T-cell (primary cell): ENCODE measurements around the gene SELENOO. TPM values are rescaled to one million over a fixed set of nuclear protein-coding genes. Genes with fewer than 3 reads are reported as not detected.
"Not testable (repeated sequence)": the region's sequence is repeated elsewhere in the genome, so short reads cannot be mapped to it uniquely, and the experiment has no call there.

Experiments
- ATAC-seq, 4 experiments: fragments of 200-7000 bp in 3 of 4; fragments of 150-1000 bp in 1 of 4; cut with Tn5 transposase; replicated peaks in 1 of 4; 1 replicate in 3 of 4; 2 replicates in 1 of 4; pipeline ENCODE4 v1.10.0; 2021; ENCODE audit warnings: moderate library complexity in 3 of 4, mild to moderate bottlenecking in 2 of 4, moderate number of reproducible peaks in 1 of 4
- CTCF ChIA-PET, 2 donors: fragments of 300-600 bp; sonication (Branson Sonifier 250); formaldehyde crosslinking; loops; one replicate each; lab custom pipeline; 2022; ENCODE audit warnings: antibody characterized with exemption in 2 of 2; lab: Charles Lee
- POLR2A ChIA-PET, 2 donors: fragments of 300-600 bp; sonication (Branson Sonifier 250); formaldehyde crosslinking; loops; one replicate each; lab custom pipeline; 2022; ENCODE audit warnings: antibody characterized with exemption in 2 of 2; lab: Charles Lee
- DNase-seq, 35 experiments: peaks; one replicate each; pipeline versions ENCODE4 v3.0.0 to v3.0.0-alpha.2; 2013 to 2023
- H3K27ac ChIP-seq: one replicate; pipeline ENCODE4 v1.5.1; 2013; ENCODE audit warnings: low read length
- H3K27me3 ChIP-seq, 2 experiments: replicated peaks in 1 of 2; 1 replicate in 1 of 2; 2 replicates in 1 of 2; pipeline versions ENCODE4 v1.6.1 to v1.7.0; 2013; ENCODE audit warnings: low read length in 1 of 2, mixed read lengths in 1 of 2; ENCODE audit not compliant: control insufficient read depth in 2 of 2, insufficient read depth in 2 of 2; ENCODE audit errors: extremely low read depth in 1 of 2
- H3K36me3 ChIP-seq, 2 donors: 1 replicate in 1 of 2; 2 replicates in 1 of 2; pipeline versions ENCODE4 v1.6.1 to v1.7.0; 2013; ENCODE audit warnings: low read length in 1 of 2; ENCODE audit not compliant: control insufficient read depth in 2 of 2, insufficient read depth in 1 of 2; ENCODE audit errors: extremely low read depth in 1 of 2
- H3K4me1 ChIP-seq, 2 experiments: 1 replicate in 1 of 2; 2 replicates in 1 of 2; pipeline versions ENCODE4 v1.6.1 to v1.7.0; 2013; ENCODE audit warnings: low read length in 2 of 2, mixed read lengths in 1 of 2; ENCODE audit not compliant: insufficient read depth in 2 of 2, control insufficient read depth in 1 of 2; ENCODE audit errors: extremely low read depth in 1 of 2
- H3K4me3 ChIP-seq, 2 donors: 1 replicate in 1 of 2; 2 replicates in 1 of 2; pipeline versions ENCODE4 v1.5.1 to v1.7.0; 2013; ENCODE audit warnings: mild to moderate bottlenecking in 2 of 2, low read length in 1 of 2, moderate library complexity in 1 of 2; ENCODE audit not compliant: control insufficient read depth in 1 of 2; ENCODE audit errors: extremely low read depth in 1 of 2
- H3K9me3 ChIP-seq: 2 replicates; pipeline ENCODE4 v1.7.0; 2013
- H3K27ac Mint-ChIP-seq, 2 donors: one replicate each; pipeline ENCODE4 v1.8.0; 2020 to 2021; ENCODE audit warnings: mild to moderate bottlenecking in 2 of 2, mixed read lengths in 2 of 2
- H3K27me3 Mint-ChIP-seq, 2 donors: one replicate each; pipeline ENCODE4 v1.8.0; 2021 to 2022; ENCODE audit warnings: mixed read lengths in 2 of 2
- H3K36me3 Mint-ChIP-seq: one replicate; pipeline ENCODE4 v1.8.0; 2021; ENCODE audit warnings: mixed read lengths
- H3K4me1 Mint-ChIP-seq, 3 donors: one replicate each; pipeline ENCODE4 v1.8.0; 2020 to 2022; ENCODE audit warnings: mixed read lengths in 3 of 3, mild to moderate bottlenecking in 1 of 3
- H3K4me3 Mint-ChIP-seq, 3 donors: one replicate each; pipeline ENCODE4 v1.8.0; 2020 to 2022; ENCODE audit warnings: mild to moderate bottlenecking in 3 of 3, mixed read lengths in 3 of 3, moderate library complexity in 3 of 3
- H3K9me3 Mint-ChIP-seq, 3 donors: one replicate each; pipeline ENCODE4 v1.8.0; 2020 to 2022; ENCODE audit warnings: mixed read lengths in 3 of 3
- WGBS: methylation state at CpG from one replicate; pipeline ENCODE4 v1.1.5; 2013; ENCODE audit warnings: missing lambda C conversion rate; ENCODE audit not compliant: insufficient coverage; 5-methylcytosine and 5-hydroxymethylcytosine counted together
- total RNA-seq, 35 experiments: library from RNA in 6 of 35; stranded (reverse) in 6 of 35; fragments of 120-200 nt in 1 of 35; gene quantifications; one replicate each; pipeline versions ENCODE4 v1.2.1 to v1.2.4 and lab custom pipeline; 2013 to 2026

SELENOO gene
- total RNA-seq, 5 donors from 2014 or later (not counting 1 experiment from before 2014, with no cell fraction given): 28.9 to 51.0 (median 46.1) TPM

DNA sequence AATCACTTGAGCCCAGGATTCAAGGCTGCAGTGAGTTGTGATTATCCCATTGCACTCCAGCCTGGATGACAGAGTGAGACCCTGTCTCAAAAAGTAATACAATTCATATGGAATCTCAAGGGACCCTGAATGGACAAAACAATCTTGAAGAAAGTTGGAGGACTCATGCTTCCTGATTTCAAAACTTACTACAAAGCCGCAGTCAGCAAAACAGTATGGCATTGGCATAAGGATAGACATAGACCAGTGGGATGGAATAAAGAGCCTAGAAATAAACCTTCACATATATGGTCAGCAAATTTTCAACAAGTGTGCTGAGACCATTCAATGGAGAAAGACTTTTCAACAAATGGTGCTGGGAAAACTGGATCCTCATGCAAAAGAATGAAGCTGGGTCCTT lies 2.5 kb downstream of the SELENOO start:
- no CpG with 5 or more reads among the region's 1 CpG for WGBS
- H3K27ac ChIP-seq: no peak overlapping the region
- DNase-seq (no peak), ATAC-seq (no peak)
- H3K4me1 ChIP-seq: peaks cover 4 to 30% of the 10 kb centered on the region in 2 experiments
- Mint-ChIP-seq H3K9me3 (no peaks in the 10 kb centered on the region), H3K4me1 (peaks cover 29 to 38% (median 35%) of the 10 kb centered on the region in 3 donors), H3K27me3 (no peaks in the 10 kb centered on the region), H3K27ac (no peak overlapping the region), H3K36me3 (peaks cover 16% of the 10 kb centered on the region), H3K4me3 (peak overlapping the region in 1 of 3 donors; percentile 24)
- peaks cover 0 to 17% of the 10 kb centered on the region in 2 donors for H3K36me3 ChIP-seq
- CTCF ChIA-PET: no interaction called here
- POLR2A ChIA-PET: interaction anchor here in 1 of 2 donors (0.6 kb wide), 1 partner anchor 62 kb away, joined by 5 read pairs; no protein-coding TSS in a partner anchor
- no peaks in the 10 kb centered on the region for H3K27me3 ChIP-seq
- no peaks in the 10 kb centered on the region for H3K9me3 ChIP-seq
- H3K4me3 ChIP-seq: no peak overlapping the region

DNA sequence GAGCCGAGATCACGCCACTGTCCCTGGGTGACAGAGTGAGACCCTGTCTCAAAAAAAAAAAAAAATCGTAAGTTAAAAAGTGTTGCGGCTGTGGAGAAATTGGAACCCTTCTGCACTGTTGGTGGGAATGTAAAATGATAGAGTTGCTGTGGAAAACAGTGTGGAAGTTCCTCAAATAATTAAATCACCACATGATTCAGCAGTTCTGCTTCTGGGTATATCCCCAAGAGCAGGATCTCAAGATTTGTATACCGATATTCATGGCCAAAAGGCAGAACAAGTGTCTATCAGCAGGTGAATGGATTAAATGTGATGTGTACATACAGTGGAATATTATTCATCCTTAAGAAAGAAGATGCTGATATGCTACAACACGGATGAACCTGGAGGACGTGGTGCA lies 3.8 kb downstream of the SELENOO start:
- H3K27ac ChIP-seq: no peak overlapping the region
- H3K27ac Mint-ChIP-seq: peak overlapping the region in 1 of 2 donors; percentile 57
- peaks cover 0 to 16% of the 10 kb centered on the region in 2 donors for H3K36me3 ChIP-seq
- POLR2A ChIA-PET: no interaction called here
- H3K27me3 ChIP-seq: no peaks in the 10 kb centered on the region
- H3K9me3 Mint-ChIP-seq: no peaks in the 10 kb centered on the region
- no peaks in the 10 kb centered on the region for H3K9me3 ChIP-seq
- peaks cover 27 to 33% (median 33%) of the 10 kb centered on the region in 3 donors for H3K4me1 Mint-ChIP-seq
- peaks cover 16% of the 10 kb centered on the region for H3K36me3 Mint-ChIP-seq
- H3K4me1 ChIP-seq: peaks cover 4 to 29% of the 10 kb centered on the region in 2 experiments
- CTCF ChIA-PET: interaction anchor here in 1 of 2 donors (0.5 kb wide), 1 partner anchor 14 kb away, joined by 6 read pairs; no protein-coding TSS in a partner anchor
- no peak for ATAC-seq
- H3K4me3 Mint-ChIP-seq: no peak overlapping the region
- 98% methylated on average over 6 of the region's 7 CpGs for WGBS
- no peak for DNase-seq
- H3K4me3 ChIP-seq: no peak overlapping the region
- no peaks in the 10 kb centered on the region for H3K27me3 Mint-ChIP-seq

- POLR2A ChIA-PET, DNase-seq, H3K27me3 Mint-ChIP-seq, H3K27me3 ChIP-seq, H3K9me3 Mint-ChIP-seq, H3K4me3 Mint-ChIP-seq, H3K4me3 ChIP-seq, ATAC-seq, H3K9me3 ChIP-seq, H3K27ac ChIP-seq: not testable (repeated sequence)
- H3K4me1 Mint-ChIP-seq: peaks cover 30 to 34% (median 33%) of the 10 kb centered on the region in 3 donors
- 96% methylated on average over 7 of the region's 9 CpGs for WGBS
- H3K36me3 ChIP-seq: peaks cover 0 to 17% of the 10 kb centered on the region in 2 donors
- H3K36me3 Mint-ChIP-seq: peaks cover 20% of the 10 kb centered on the region
- peaks cover 4 to 29% of the 10 kb centered on the region in 2 experiments for H3K4me1 ChIP-seq
- peak overlapping the region; percentile 2 to 57 for H3K27ac Mint-ChIP-seq
- CTCF ChIA-PET: interaction anchor here in 1 of 2 donors (0.5 kb wide), 1 partner anchor 14 kb away, joined by 6 read pairs; no protein-coding TSS in a partner anchor
These were observed 4.2 kb downstream of the SELENOO start for GRCh38 chr22:50204998-50205397.

DNA sequence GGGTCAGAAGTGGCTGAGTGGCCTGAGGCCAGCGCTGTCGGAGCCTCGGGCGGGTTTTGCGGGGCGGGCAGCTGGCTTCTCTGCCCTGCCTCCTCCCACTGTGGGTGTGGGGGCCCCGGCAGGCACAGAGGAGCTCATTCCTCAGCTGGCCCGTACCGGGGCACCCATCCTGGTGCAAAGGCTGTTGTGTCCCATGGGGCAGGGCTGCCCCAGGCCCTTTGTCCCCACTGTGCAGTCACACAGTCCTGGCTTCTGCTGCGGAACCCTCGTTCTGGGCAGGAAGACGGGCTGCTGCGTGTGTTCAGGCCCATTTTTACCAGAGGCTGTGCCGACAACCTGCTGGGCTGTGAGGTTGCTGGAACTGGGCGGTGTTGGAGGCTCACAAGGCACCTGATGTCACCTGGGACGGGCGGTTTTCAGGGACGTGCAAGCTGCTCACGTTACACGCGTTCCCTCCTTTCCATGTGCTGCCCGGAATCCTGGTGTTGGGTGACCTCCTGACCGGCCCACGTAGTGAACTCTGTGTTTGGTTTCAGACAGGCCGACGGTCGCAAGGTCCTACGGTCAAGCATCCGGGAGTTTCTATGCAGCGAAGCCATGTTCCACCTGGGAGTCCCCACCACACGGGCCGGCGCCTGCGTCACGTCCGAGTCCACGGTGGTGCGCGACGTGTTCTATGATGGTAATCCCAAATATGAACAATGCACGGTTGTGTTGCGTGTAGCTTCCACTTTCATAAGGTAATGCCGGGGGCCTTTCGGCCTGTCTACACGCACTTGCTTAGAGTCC lies 5.2 kb downstream of the SELENOO start:
- no peak for DNase-seq
- no peak for ATAC-seq
- Mint-ChIP-seq H3K36me3 (peaks cover 21% of the 10 kb centered on the region), H3K27me3 (no peaks in the 10 kb centered on the region), H3K27ac (no peak overlapping the region), H3K4me1 (peaks cover 31 to 34% (median 34%) of the 10 kb centered on the region in 3 donors), H3K4me3 (no peak overlapping the region), H3K9me3 (no peaks in the 10 kb centered on the region)
- WGBS: 97% methylated on average over 45 of the region's 45 CpGs
- POLR2A ChIA-PET: no interaction called here
- Histone ChIP-seq H3K4me3 (no peak overlapping the region), H3K9me3 (no peaks in the 10 kb centered on the region), H3K27ac (no peak overlapping the region), H3K27me3 (no peaks in the 10 kb centered on the region), H3K4me1 (peaks cover 4 to 34% of the 10 kb centered on the region in 2 experiments), H3K36me3 (peaks cover 3 to 27% of the 10 kb centered on the region in 2 donors)
- CTCF ChIA-PET: no interaction called here

DNA sequence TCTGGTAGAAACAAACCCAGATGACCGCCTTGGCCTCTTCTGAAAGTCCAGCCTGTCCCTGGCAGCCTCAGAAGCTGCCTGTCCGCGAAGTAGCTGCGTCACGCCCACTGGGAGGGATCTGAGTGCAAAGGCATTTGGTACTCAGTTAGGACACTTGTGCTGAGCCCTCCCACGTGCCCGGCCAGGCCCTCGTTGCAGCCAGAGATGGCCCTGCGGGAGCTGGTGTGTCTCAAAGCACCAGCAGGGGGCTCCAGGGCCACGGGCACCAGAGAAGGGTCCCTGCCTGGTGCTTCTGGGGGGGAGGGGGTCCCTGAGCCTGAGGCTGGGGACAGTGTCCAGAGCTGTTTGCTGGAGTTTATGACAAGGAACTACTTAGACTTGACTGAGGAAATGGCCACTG lies 5.8 kb downstream of the SELENOO start:
- H3K4me3 ChIP-seq: no peak overlapping the region
- no peak for DNase-seq
- H3K4me1 Mint-ChIP-seq: peaks cover 31 to 38% (median 37%) of the 10 kb centered on the region in 3 donors
- WGBS: 98% methylated on average over 7 of the region's 10 CpGs
- POLR2A ChIA-PET: no interaction called here
- no peaks in the 10 kb centered on the region for H3K9me3 Mint-ChIP-seq
- peak overlapping the region in 1 of 2 donors; percentile 6 for H3K27ac Mint-ChIP-seq
- peaks cover 21% of the 10 kb centered on the region for H3K36me3 Mint-ChIP-seq
- no peak overlapping the region for H3K4me3 Mint-ChIP-seq
- no peaks in the 10 kb centered on the region for H3K9me3 ChIP-seq
- CTCF ChIA-PET: no interaction called here
- H3K27ac ChIP-seq: no peak overlapping the region
- peaks cover 4 to 33% of the 10 kb centered on the region in 2 experiments for H3K4me1 ChIP-seq
- no peaks in the 10 kb centered on the region for H3K27me3 ChIP-seq
- no peak for ATAC-seq
- peaks cover 3 to 32% of the 10 kb centered on the region in 2 donors for H3K36me3 ChIP-seq
- H3K27me3 Mint-ChIP-seq: no peaks in the 10 kb centered on the region

DNA sequence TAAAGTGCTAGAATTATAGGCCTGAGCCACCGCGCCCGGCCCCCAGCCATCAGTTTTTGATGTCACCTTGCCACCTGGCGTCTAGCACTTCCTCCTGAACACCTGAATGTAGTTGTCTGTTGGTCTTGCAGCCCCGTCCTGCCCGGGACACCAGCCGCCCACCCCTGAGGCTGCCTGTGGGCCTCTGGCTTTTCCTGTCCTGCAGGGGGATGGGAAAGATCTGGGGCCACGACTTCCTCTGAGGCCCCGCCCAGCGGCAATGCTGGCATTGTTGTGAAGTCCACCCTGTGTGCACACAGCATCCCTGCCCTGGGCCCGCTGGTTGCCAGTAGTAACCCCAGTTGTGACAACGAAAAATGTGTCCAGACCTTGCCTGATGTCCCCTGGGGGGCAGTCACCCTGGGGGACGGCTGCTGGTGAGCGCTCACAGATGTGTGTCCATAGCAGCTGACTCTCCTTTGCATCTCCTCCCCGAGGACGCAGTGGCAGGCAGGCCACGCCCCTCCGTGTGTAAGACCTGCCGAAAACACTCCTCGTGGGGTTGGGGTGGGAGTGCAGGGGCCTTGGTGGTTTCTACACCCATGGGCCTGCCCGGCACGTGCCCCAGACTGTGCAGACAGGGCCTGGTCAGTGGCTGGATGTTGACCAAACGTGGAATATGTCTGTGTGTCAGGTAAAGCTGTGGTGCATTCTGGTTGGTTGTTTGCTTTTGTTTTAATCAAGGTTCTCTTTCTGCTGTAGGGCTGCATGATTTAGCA lies 6.8 kb downstream of the SELENOO start:
- no peak overlapping the region for H3K27ac ChIP-seq
- no peak overlapping the region for H3K27ac Mint-ChIP-seq
- ChIA-PET CTCF (interaction anchor here in 1 of 2 donors (0.7 kb wide), 1 partner anchor 224 kb away, joined by 3 read pairs; no protein-coding TSS in a partner anchor), POLR2A (interaction anchor here in 1 of 2 donors (0.6 kb wide), 1 partner anchor 450 kb away, joined by 3 read pairs; no protein-coding TSS in a partner anchor)
- H3K27me3 Mint-ChIP-seq: no peaks in the 10 kb centered on the region
- peaks cover 22% of the 10 kb centered on the region for H3K36me3 Mint-ChIP-seq
- H3K27me3 ChIP-seq: no peaks in the 10 kb centered on the region
- no peak overlapping the region for H3K4me3 ChIP-seq
- WGBS: 79% methylated on average over 15 of the region's 23 CpGs
- peaks cover 0 to 24% of the 10 kb centered on the region in 2 experiments for H3K4me1 ChIP-seq
- H3K9me3 Mint-ChIP-seq: no peaks in the 10 kb centered on the region
- peaks cover 3 to 36% of the 10 kb centered on the region in 2 donors for H3K36me3 ChIP-seq
- ATAC-seq (no peak), DNase-seq (no peak)
- no peak overlapping the region for H3K4me3 Mint-ChIP-seq
- H3K9me3 ChIP-seq: no peaks in the 10 kb centered on the region
- peaks cover 24 to 34% (median 31%) of the 10 kb centered on the region in 3 donors for H3K4me1 Mint-ChIP-seq
